CD4-positive, alpha-beta T cell treated with Interleukin-6 for 4 hours (primary cell): Measurements from ENCODE around the gene COL5A1.
"Not testable (repeated sequence)": the region's sequence is repeated elsewhere in the genome, so short reads cannot be mapped to it uniquely, and the experiment has no call there.

ENCODE experiments used
- DNase-seq: peaks from one replicate; pipeline ENCODE4 v3.0.0-alpha.2; 2020; ENCODE audit warnings: mixed read lengths

The COL5A1 gene

GRCh38 chr9:134641990-134642384 is 384 bp downstream of the COL5A1 start:
- no peak for DNase-seq

DNA sequence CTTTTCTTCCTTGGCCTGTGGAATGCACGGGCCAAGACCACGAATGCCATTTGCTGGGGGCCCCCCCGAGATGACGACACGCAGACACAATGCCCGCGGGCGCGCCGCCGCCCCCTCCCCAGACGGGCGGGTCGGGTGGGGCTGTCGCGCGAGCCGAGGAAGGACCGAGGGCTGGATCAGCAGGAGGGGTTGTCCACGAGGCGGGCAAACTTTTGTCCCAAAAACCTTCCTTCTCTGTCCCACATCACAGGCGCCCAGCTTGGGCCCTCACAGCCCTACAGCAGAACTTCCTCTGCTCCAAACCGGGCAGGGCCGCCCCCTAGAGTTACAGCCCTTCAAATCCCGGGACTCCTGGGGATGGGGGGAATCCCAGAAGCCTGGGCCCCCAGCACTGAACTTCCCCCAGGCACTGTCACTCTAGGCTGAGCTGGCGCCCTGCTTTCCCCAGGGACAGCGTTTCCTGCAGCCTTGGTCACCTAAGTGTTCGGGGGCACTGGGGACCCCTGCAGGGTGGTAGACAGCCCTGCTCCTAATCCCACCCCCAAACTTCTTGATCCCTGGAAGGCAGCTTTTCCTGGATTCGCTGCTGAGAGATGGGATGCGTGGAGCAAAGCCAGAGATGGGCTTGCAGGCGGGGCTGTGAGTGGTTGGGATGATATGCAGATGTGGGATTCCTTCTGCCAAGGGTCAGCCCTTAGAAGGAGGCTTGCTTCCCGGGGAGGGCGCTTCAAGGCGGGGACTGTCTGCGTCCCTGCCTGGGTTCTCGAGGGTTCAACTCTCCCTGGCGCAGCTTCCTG is 980 bp downstream of the COL5A1 start:
- no peak for DNase-seq

DNA sequence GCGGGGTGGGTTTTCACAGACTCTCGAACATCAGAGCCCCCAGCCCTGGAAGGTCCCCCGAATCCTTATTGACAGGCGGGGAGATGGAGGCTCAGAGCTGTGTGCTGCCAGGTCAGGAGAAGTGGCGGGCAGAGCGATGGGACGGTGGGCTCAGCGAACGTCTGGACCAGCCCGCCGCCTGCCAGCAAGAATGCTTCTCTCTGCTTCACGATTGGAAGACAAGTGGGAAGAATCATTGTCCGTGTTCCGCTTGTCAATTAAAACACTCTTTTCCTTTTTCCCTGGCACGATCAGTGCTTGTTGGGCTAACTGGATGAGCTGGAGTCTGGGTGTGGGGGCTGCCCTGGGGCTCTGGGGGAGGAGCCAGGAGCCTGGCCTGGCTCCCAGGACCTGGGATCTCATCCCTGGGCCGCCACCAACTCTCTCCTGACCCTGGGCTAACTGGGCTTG is 1.6 kb downstream of the COL5A1 start:
- DNase-seq, result no peak

GRCh38 chr9:134644401-134644724 is 2.8 kb downstream of the COL5A1 start:
- not testable (repeated sequence) for DNase-seq

GRCh38 chr9:134644725-134645606 is 3.4 kb downstream of the COL5A1 start:
- no peak for DNase-seq

DNA sequence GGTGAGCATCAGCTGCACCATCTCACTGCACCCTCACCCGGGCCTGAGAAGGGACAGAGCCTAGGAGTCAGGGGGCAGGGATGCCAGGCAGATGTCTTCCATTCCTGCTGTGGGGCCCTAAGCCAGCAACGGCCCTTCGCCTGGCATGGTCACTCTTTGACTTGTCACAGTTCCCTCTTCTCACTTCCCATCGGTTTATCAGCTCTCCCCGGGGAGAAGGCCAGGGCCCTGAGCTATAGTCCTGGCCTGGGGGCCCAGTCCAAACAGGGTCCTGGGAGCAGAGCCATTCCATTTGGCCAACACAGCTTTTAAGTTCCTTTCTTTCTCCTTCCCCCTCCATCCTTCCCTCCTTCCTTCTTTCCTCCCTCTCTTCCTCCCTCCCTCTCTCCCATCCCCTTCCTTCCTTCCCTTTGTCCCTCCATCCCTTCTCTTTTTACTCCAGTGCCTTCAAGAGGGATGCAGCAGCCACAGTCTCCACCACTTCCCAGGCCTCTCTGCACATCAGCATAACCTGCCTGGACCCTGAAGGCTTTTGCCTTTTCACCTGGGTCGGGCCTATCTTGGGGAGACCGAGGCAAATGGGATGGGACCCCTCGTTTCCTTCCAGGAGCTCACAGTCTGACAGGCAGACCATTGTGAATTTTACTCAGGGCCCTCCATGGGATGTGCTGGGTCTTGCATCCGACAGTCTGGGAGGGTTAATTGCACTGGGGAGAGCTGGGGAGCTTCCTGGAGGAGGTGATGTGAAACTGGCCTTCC is 4.2 kb downstream of the COL5A1 start:
- DNase-seq, result no peak

- DNase-seq, result no peak
Measured at GRCh38 chr9:134647359-134648080, 5.9 kb downstream of the COL5A1 start.

GRCh38 chr9:134648701-134649530 is 7.3 kb downstream of the COL5A1 start:
- no peak for DNase-seq

DNA sequence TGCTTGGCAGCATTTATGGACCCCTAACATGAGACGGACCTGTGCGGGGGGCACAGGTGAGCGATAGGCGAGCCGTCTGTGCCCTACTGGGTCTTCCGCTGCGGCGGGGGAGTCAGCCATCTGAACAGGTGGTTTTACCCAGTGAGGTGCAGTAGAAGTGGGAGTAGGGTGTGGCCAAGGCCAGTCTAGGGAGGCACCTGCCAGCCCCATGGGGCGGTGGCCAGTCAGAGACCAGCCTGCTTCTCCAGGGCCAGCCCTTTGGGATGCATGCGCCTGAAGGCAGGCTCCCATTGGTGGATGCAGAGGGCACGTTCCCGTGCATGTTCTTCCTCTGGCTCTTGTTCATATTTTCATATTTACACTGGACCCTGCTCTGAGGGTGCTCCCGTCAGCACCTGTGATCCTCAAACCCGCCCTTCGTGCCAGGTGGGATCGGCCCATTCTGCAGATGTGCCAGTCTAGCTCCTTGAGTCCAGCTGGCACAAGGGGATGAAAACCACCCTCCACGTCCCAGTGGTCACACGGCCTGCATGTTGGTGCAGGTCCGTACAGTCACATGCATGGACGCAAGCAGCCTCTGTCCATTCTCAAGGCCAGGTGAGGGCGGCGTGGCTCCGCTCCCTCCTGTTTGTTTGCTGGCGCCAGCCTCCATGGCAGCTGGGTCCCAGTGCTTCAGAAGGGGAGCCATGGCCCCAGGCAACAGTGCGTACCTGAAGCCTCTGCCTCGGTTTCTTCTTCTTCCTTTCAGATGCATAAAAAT is 9.0 kb downstream of the COL5A1 start:
- DNase-seq, result no peak

DNA sequence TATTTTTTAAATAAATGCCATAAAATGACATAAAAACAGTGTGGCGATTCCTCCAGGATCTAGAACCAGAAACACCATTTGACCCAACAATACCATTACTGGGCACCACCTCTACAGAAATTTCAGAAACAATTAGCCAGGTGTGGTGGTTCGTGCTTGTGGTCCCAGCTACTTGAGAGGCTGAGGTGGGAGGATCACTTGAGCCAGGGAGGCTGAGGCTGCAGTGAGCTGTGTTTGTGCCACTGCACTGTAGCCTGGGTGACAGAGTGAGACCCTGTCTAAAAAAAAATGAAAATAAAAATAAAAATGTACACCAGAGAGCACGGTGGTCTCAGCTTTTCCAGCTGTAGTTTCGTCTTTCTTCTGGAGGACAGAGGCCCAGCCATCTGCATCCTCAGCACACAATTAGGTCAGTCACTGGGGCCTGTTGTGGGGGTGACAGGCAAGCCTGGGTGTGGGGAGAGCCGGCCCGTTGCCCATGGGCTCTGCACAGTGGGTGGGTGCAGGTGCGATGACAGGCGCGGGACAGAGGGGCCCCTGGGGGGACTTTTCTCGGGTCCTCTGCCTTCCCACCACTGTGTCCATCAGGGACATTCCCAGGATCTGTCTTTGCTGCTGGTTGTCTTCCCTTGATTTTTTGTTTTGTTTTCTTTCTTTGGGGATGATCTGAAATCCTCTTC is 9.8 kb downstream of the COL5A1 start:
- no peak for DNase-seq

DNA sequence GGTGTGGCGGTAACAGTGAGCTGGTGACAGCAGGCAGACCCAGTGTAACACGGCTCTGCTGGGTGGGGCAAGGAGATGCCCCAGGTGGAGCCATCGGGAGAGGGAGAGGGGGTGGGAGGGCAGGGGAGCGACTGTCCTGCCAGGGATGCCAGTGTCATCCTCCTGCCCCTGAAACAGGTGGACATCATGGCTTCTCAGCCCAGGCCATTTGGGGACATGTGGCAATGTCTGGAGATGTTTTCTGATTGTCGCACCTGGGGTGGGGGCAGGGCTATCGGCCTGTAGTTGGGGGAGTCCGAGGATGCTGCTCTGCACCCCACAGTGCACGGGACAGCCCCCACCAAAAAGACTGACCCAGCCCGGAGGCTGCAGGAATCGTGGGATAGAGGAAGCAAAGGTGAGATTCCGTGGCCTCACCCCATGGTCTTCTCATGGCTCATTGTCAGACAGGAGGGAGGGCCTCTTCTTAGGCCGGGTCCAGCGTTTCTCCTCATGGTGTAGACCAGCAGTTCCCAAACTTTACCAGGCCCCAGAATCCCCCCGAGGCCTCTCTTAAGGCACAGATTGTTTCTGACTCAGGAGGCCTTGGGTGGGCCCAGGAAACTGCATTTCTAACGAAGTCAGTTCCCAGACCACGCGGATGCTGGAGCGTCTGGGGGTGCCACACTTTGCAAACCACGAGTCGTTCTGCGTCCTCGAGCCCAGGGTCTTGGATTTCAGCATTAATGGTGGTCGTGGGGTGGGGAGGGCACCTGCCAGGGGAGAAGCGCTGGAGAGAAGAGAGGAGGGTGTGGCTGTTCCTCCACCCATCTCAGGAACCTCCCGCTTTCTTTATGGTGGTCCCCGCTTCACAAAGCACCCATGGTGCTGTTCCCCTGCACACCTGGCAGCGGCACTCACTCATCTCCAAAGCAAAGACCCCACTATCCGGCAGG is 11.0 kb downstream of the COL5A1 start:
- DNase-seq, result no peak

DNA sequence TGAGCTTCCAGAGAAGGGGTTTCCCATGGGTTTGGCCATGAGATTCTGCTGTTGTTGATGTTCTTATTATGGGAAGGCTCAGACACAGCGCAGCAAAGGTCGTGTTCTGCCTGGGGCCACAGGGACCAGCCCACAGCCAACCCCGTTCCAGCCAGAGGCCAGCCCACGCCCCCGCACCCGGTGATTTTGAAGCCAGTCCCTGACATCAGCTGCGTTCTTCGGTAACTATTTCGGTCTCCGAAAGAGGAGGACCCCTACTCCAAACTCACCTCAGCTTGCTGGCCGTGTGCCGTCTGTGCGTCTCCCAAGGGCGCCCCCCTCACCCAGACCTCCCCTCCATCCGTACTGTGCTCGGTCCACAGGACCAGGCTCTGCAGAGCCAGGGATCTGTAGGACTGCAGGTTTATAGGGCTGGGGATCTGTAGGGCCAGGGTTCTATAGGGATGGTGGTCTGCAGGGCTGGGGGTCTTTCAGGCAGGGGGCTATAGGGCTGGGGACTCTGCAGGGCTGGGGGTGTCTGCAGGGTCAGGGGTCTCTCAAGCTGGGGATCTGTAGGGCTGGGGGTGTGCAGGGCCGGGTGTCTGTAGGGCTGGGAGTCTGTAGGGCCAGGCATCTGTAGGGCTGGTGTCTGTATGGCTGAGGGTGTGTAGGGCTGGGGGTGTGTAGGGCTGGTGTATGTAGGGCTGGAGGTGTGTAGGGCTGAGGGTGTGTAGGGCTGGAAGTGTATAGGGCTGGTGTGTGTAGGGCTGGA is 11.8 kb downstream of the COL5A1 start:
- no peak for DNase-seq

GRCh38 chr9:134655101-134655500 is 13.5 kb downstream of the COL5A1 start:
- DNase-seq, result no peak

DNA sequence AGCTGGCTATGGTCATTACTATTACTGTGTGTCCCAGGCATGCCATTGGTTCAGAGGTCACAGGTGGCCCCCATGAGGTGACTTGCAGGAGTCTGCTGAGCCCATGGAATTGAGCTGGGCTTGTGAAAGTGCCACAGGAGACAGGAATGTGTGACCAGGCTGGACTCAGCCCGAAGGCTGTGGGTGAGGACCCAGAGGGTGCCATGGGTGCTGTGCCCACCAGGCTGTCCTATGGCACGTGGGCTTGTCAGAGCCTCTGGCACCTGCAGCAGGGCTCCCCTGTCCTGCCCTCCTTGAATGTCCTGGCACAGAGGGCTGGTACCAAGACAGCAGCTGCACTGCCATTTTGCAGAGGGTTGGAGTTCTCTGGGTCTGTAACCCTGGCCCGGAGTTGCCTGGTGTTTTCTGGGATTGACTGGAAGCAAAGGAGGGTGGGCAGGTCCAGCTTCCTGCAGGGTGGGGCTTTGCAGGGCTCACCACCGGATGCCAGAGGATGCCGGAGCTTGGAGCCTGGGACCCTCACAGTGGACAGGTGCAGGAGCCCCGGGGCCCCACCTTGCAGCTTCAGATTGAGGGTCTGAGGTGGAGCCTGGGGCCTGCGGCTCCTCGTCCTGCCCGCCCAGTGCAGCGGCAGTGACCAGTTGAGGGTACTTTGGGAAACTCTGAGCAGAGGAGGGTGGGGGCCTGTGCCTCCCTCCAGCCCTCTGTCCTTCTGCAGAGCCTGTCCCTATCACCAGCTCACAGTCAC is 14.2 kb downstream of the COL5A1 start:
- DNase-seq, result no peak

DNA sequence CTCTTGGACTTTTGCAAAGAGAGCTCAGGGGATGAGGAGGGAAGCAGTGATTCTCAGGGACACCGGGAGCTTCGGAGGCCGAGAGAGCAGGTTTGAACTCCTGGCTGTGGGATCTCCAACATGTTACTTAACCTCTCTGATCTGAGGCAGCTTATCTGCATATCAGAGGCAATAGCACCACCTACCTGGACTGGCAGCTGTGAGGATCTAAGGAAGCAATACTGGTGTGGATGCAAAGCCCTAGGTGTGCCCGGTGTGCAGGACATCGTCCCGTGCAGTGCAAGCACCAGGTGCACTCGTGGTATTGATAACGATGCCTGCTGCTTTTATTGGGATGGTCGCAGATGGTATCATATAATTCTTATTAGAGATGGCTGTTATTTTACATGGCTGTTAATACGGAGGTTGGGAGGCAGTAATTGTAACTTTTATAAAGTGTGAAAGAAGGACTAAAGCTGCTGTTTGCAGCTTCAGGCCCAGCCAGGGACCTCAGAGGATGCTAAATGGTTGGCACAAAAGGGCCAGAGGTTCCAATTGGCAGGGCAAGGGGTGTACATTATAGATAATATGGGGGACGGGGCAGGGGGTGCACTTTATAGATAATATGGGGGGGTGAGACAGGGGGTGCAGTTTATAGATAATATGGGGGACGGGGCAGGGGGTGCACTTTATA is 14.9 kb downstream of the COL5A1 start:
- no peak for DNase-seq

DNA sequence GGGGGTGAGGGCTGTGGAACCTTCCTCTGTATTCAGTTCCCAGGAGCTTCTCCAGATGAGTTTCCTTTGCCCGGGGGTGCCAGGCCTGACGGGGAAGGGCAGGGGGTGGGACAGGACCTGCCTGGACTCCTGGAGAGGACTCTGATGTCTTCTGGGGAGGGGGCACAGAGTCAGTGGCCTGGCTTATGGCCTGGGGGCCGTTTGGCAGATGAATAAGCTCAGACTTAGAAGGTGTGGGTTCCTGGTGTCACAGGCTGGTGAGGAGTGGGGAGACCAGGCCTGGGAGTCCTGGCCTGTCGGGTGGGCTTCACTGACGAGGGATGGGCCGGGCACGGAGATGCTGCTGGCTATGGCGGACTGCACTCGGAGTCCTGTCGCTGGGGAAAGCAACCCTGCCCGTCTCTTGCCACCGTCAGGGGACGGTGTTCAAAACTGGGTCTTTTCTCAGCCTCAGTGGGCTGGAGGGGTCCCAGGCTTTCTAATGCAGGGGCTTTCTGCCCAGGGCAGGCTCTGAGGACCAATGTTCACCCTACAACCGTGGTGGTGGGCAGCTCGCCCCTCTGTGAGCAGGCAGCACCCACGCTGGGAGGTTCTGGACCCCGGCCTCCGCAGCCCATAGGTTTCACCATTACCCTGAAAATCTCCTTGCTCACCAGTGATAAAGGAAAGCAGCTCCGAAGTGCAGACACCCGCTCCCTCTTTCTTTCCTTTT is 16.2 kb downstream of the COL5A1 start:
- no peak for DNase-seq
